ENCODE data around the gene CRYBG1. TPM values are rescaled to one million over a fixed set of nuclear protein-coding genes. Genes with fewer than 3 reads are reported as not detected.

The CRYBG1 gene
- total RNA-seq, 1 experiment from 2014 or later, result 5.7 TPM

- H3K14ac ChIP-seq (ENCODE audit: insufficient read depth, low read length), result no peak overlapping the region
- H3K27ac Mint-ChIP-seq, result no peak overlapping the region
- H3K27ac ChIP-seq (ENCODE audit: insufficient read length, low read depth, low read length), result no peak overlapping the region
- H3K9me3 ChIP-seq (ENCODE audit: control insufficient read depth, low read depth, low read length), result no peaks in the 10 kb centered on the region
- H3K23ac ChIP-seq (ENCODE audit: insufficient read length, low read depth, low read length), result no peak overlapping the region
- no peaks in the 10 kb centered on the region for H3K9me3 Mint-ChIP-seq
- WGBS (ENCODE audit: extremely low coverage, insufficient read length, low lambda C conversion rate), result no CpG with 5 or more reads among the region's 5 CpGs
- no peak overlapping the region for H2BK120ac ChIP-seq (ENCODE audit: low read depth, low read length, poor library complexity, severe bottlenecking)
- H3K56ac ChIP-seq (ENCODE audit: insufficient read length, low read depth, low read length), result no peak overlapping the region
- TF ChIP-seq CTCF (conservative IDR thresholded peaks at IDR 0.05), result no peak
- H2BK5ac ChIP-seq (ENCODE audit: insufficient read length, low read length), result no peak overlapping the region
- H3K79me1 ChIP-seq (ENCODE audit: insufficient read depth, low read depth, low read length, poor library complexity, severe bottlenecking), result no peaks in the 10 kb centered on the region
- no peaks in the 10 kb centered on the region for H4K20me1 ChIP-seq (ENCODE audit: control insufficient read depth, insufficient read depth, insufficient read length)
- H2BK12ac ChIP-seq (ENCODE audit: insufficient read length, low read depth, low read length), result no peak overlapping the region
- no peak for DNase-seq
- H3K4me1 Mint-ChIP-seq, result peaks cover 6 to 12% of the 10 kb centered on the region in 2 experiments; a peak in 3 of 4 replicates
- H2AK5ac ChIP-seq (ENCODE audit: insufficient read length, low read length), result no peak overlapping the region
- no peak overlapping the region for H4K5ac ChIP-seq (ENCODE audit: insufficient read length, low read depth, low read length)
- H3T11ph ChIP-seq (ENCODE audit: low read length), result no peak overlapping the region
- H2BK15ac ChIP-seq (ENCODE audit: low read depth, low read length), result no peak overlapping the region
- no peak overlapping the region for H3K4me2 ChIP-seq (ENCODE audit: insufficient read depth, insufficient read length, low read length)
- H3K27me3 Mint-ChIP-seq (ENCODE audit: low read depth), result no peaks in the 10 kb centered on the region
- no peaks in the 10 kb centered on the region for H3K27me3 ChIP-seq (ENCODE audit: insufficient read depth, low read length)
- no peaks in the 10 kb centered on the region for H3K23me2 ChIP-seq (ENCODE audit: insufficient read length, low read depth, low read length, poor library complexity, severe bottlenecking)
- no peak overlapping the region for H2BK20ac ChIP-seq (ENCODE audit: low read depth, low read length, poor library complexity, severe bottlenecking)
- no peak overlapping the region for H3K4me3 Mint-ChIP-seq
- H3K9ac ChIP-seq (ENCODE audit: extremely low read depth, insufficient read length, low read length), result no peak overlapping the region
- H2AFZ ChIP-seq (ENCODE audit: low read length), result no peak overlapping the region
- no peak overlapping the region for H4K91ac ChIP-seq (ENCODE audit: insufficient read length, low read depth, low read length)
- H3K79me2 ChIP-seq (ENCODE audit: insufficient read depth, low read length), result no peaks in the 10 kb centered on the region
- H3K4me1 ChIP-seq (ENCODE audit: insufficient read depth, low read length), result no peaks in the 10 kb centered on the region
- no peak overlapping the region for H4K8ac ChIP-seq (replicated peaks; ENCODE audit: insufficient read length, low read depth, low read length)
- peaks cover 0 to 8% (median 7%) of the 10 kb centered on the region in 3 experiments; a peak in 3 of 7 replicates for H3K36me3 Mint-ChIP-seq (ENCODE audit: insufficient read depth in 1 of 3, low read depth in 3 of 3)
- no peak overlapping the region for H3K18ac ChIP-seq (ENCODE audit: insufficient read length, low read depth, low read length)
- no peak overlapping the region for H3K4ac ChIP-seq (ENCODE audit: low read depth, low read length)
These were observed 195.2 kb downstream of the CRYBG1 start for GRCh38 chr6:106555767-106556166.
